ENCODE measurements around the gene DCDC2.
"Not testable (repeated sequence)": the region's sequence is repeated elsewhere in the genome, so short reads cannot be mapped to it uniquely, and the experiment has no call there.

The DCDC2 gene

GRCh38 chr6:24378473-24379097, 20.7 kb upstream of the DCDC2 start:
- no peak for DNase-seq

GRCh38 chr6:24376871-24377270, 19.0 kb upstream of the DCDC2 start:
- no peak for DNase-seq

GRCh38 chr6:24374612-24375011, 16.8 kb upstream of the DCDC2 start:
- no peak for DNase-seq

- not testable (repeated sequence) for DNase-seq
These were observed 7.3 kb upstream of the DCDC2 start for GRCh38 chr6:24365103-24365633.

GRCh38 chr6:24362363-24362762, 4.5 kb upstream of the DCDC2 start:
- not testable (repeated sequence) for DNase-seq

GRCh38 chr6:24359640-24360454, 2.0 kb upstream of the DCDC2 start:
- DNase-seq, result peak; percentile 78

- no peak for DNase-seq
These were observed 461 bp upstream of the DCDC2 start for GRCh38 chr6:24358219-24358821.

GRCh38 chr6:24356310-24356973, 1.4 kb downstream of the DCDC2 start:
- no peak for DNase-seq

- no peak for DNase-seq
These were observed 2.5 kb downstream of the DCDC2 start for GRCh38 chr6:24355393-24355792.

GRCh38 chr6:24353861-24354260, 4.0 kb downstream of the DCDC2 start:
- no peak for DNase-seq

GRCh38 chr6:24352434-24352833, 5.4 kb downstream of the DCDC2 start:
- no peak for DNase-seq

GRCh38 chr6:24344976-24345375, 12.9 kb downstream of the DCDC2 start:
- no peak for DNase-seq

GRCh38 chr6:24340998-24341938, 16.6 kb downstream of the DCDC2 start:
- no peak for DNase-seq

GRCh38 chr6:24339932-24340331, 17.9 kb downstream of the DCDC2 start:
- no peak for DNase-seq

GRCh38 chr6:24334285-24334684, 23.6 kb downstream of the DCDC2 start:
- no peak for DNase-seq

- DNase-seq, result no peak
These were observed 25.5 kb downstream of the DCDC2 start for GRCh38 chr6:24332317-24332716.

- DNase-seq, result no peak
These were observed 27.6 kb downstream of the DCDC2 start for GRCh38 chr6:24330137-24330732.

- DNase-seq, result no peak
These were observed 28.4 kb downstream of the DCDC2 start for GRCh38 chr6:24329451-24329850.

GRCh38 chr6:24329022-24329421, 28.8 kb downstream of the DCDC2 start:
- DNase-seq, result no peak

- no peak for DNase-seq
These were observed 30.1 kb downstream of the DCDC2 start for GRCh38 chr6:24327756-24328155.

- no peak for DNase-seq
These were observed 31.9 kb downstream of the DCDC2 start for GRCh38 chr6:24325978-24326377.

GRCh38 chr6:24324617-24325016, 33.2 kb downstream of the DCDC2 start:
- no peak for DNase-seq
